HepG2 (cell line): ENCODE measurements around the gene PSKH1. TPM values are rescaled to one million over a fixed set of nuclear protein-coding genes. Genes with fewer than 3 reads are reported as not detected.

Source experiments
- HNF4G ChIP-seq, 2 experiments: sonication (generic) in 1 of 2; formaldehyde crosslinking in 1 of 2; IDR thresholded peaks; 2 replicates each; pipeline versions ENCODE4 v1.4.0 to v1.6.1; 2011 to 2020; ENCODE audit warnings: borderline replicate concordance in 2 of 2, low read depth in 2 of 2, mild to moderate bottlenecking in 2 of 2, low read length in 1 of 2, missing genetic modification reagents in 1 of 2, moderate library complexity in 1 of 2
- MED1 ChIP-seq: sonication (generic); formaldehyde crosslinking; IDR thresholded peaks from 2 replicates; pipeline ENCODE4 v1.4.0; 2020; ENCODE audit warnings: missing genetic modification reagents
- MXI1 ChIP-seq: IDR thresholded peaks from 3 replicates; pipeline ENCODE4 v1.6.1; 2012; ENCODE audit warnings: low read depth, low read length, inconsistent platforms, borderline replicate concordance
- MYC ChIP-seq: sonication (generic); formaldehyde crosslinking; IDR thresholded peaks from 2 replicates; pipeline ENCODE4 v1.9.0; 2021; ENCODE audit warnings: missing genetic modification reagents, borderline replicate concordance
- NFIB ChIP-seq: sonication (generic); formaldehyde crosslinking; IDR thresholded peaks from 2 replicates; pipeline ENCODE4 v1.9.0; 2021; ENCODE audit warnings: missing genetic modification reagents, mild to moderate bottlenecking, borderline replicate concordance
- NFYB ChIP-seq: sonication (generic); formaldehyde crosslinking; IDR thresholded peaks from 2 replicates; pipeline ENCODE4 v1.4.0; 2020; ENCODE audit warnings: missing genetic modification reagents
- YEATS4 ChIP-seq: sonication (generic); formaldehyde crosslinking; IDR thresholded peaks from 2 replicates; pipeline ENCODE4 v1.4.0; 2020; ENCODE audit warnings: missing genetic modification reagents, borderline replicate concordance
- ZNF619 ChIP-seq: sonication (generic); formaldehyde crosslinking; IDR thresholded peaks from 2 replicates; pipeline ENCODE4 v1.4.0; 2020; ENCODE audit warnings: mild to moderate bottlenecking, missing genetic modification reagents
- ZNF644 ChIP-seq: IDR thresholded peaks from 2 replicates; pipeline ENCODE4 v1.6.1; 2016; ENCODE audit warnings: low read depth
- polyA plus RNA-seq, 8 experiments: library from polyadenylated mRNA; depleted of rRNA in 3 of 8; stranded (reverse) in 7 of 8; unstranded in 1 of 8; fragments of >200 nt; fragmentation: Illumina TruSeq in 4 of 8; extraction: Trizol in 4 of 8; gene quantifications; 2 replicates each; pipeline versions ENCODE4 v1.2.1 to v1.2.3, GENCODE V29; 2011 to 2016; ENCODE audit warnings: low read depth in 4 of 8, missing spikeins in 1 of 8, mixed read lengths in 1 of 8; ENCODE audit not compliant: insufficient read depth in 1 of 8
- total RNA-seq, 5 experiments: library from RNA; depleted of rRNA; stranded (reverse); fragments of >200 nt; fragmentation: Illumina TruSeq; extraction: Trizol; gene quantifications; 2 replicates each; pipeline ENCODE4 v1.2.3, GENCODE V29; 2016; ENCODE audit warnings: low read depth in 1 of 5
- TF ChIP-seq, protein P1 (sequence below): sonication (generic); formaldehyde crosslinking; IDR thresholded peaks from 2 replicates; pipeline ENCODE4 v1.9.0; 2022; ENCODE audit warnings: missing genetic modification reagents, mild to moderate bottlenecking, borderline replicate concordance
- TF ChIP-seq, protein P2 (sequence below): IDR thresholded peaks from 2 replicates; pipeline ENCODE4 v1.6.1; 2016; ENCODE audit warnings: missing compliant biosample characterization, missing genetic modification reagents, borderline replicate concordance
- TF ChIP-seq, protein P3 (sequence below): sonication (generic); formaldehyde crosslinking; IDR thresholded peaks from 2 replicates; pipeline ENCODE4 v1.8.0; 2022; ENCODE audit warnings: mild to moderate bottlenecking, missing genetic modification reagents; ENCODE audit not compliant: insufficient replicate concordance
- TF ChIP-seq, protein P4 (sequence below): IDR thresholded peaks from 2 replicates; pipeline ENCODE4 v1.6.1; 2016; ENCODE audit warnings: mild to moderate bottlenecking
- TF ChIP-seq, protein P5 (sequence below): IDR thresholded peaks from 2 replicates; pipeline ENCODE4 v1.6.1; 2016; ENCODE audit warnings: low read depth
- TF ChIP-seq, protein P6 (sequence below): sonication (generic); formaldehyde crosslinking; IDR thresholded peaks from 2 replicates; pipeline ENCODE4 v1.5.1; 2020; ENCODE audit warnings: mild to moderate bottlenecking, missing genetic modification reagents, moderate library complexity
- TF ChIP-seq, protein P7 (sequence below): sonication (generic); formaldehyde crosslinking; IDR thresholded peaks from 2 replicates; pipeline ENCODE4 v1.5.0; 2020; ENCODE audit warnings: mild to moderate bottlenecking, low read depth, missing genetic modification reagents, borderline replicate concordance

PSKH1 gene
- total and polyA plus RNA-seq, 2 of the 13 experiments (the other 11 are each of a cell fraction or from before 2014, with no cell fraction given), result 8.4 to 19.1 TPM

DNA sequence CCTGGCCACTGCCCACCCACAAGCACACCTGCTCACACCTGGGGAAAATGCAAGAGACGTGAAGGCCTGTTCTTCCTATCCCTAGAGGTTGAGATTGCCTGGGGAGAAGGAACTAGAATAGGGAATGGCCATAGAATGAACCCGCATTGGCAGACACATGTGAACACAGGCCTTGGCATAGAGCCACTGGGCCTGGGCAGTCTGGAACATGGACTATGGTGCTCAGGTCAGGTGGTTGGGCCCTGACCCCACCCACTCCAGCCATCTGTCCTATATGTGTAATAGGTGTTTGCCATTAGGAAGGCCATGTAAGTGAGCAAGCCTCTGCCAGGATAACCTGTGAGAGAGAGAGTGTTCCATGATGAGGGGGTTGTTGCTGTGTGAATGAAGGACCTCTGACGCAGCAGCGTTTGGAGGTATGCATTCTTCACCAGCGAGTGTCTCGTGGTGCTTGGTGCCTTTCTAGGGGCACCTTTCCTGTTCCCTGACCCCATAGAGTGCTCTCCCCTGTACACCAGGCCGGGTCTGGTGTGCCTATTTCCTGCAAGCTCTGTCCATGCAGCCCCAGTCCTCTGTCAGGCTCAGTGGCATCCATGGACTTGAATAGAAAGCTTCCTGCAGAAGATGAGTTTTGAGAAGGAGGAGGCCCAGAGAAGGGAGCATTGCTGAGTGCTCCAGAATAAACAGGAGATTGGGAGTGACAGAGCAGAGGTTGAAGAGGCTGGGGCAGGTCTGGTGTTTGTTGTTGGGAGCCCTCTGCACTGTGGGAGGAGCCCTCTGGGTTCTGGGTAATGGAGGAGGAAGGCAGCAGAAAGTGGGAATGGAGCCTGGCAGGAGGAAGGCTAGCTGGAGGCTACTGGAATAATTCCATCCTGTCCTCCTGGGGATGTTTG is 23.0 kb downstream of the PSKH1 start (continued):
- TF ChIP-seq HNF4G (IDR thresholded peaks at IDR 0.05; ENCODE audit: borderline replicate concordance, low read depth, low read length) (0 out of 2 replicates have a peak, but pooled peaks have one; percentile 11), HNF4G (CRISPR knock-in tag; IDR thresholded peaks at IDR 0.05; ENCODE audit: borderline replicate concordance, low read depth) (no peak), ZNF644 (CRISPR knock-in tag) (no peak), MED1 (CRISPR knock-in tag) (no peak), ZNF619 (no peak), YEATS4 (CRISPR knock-in tag) (no peak), MXI1 (peak; percentile 15; the same call in 1 of the 3 replicates), NFIB (CRISPR knock-in tag) (no peak), MYC (CRISPR knock-in tag) (0 out of 2 replicates have a peak, but pooled peaks have one; percentile 22), NFYB (CRISPR knock-in tag) (no peak)
- TF ChIP-seq, protein P1, sequence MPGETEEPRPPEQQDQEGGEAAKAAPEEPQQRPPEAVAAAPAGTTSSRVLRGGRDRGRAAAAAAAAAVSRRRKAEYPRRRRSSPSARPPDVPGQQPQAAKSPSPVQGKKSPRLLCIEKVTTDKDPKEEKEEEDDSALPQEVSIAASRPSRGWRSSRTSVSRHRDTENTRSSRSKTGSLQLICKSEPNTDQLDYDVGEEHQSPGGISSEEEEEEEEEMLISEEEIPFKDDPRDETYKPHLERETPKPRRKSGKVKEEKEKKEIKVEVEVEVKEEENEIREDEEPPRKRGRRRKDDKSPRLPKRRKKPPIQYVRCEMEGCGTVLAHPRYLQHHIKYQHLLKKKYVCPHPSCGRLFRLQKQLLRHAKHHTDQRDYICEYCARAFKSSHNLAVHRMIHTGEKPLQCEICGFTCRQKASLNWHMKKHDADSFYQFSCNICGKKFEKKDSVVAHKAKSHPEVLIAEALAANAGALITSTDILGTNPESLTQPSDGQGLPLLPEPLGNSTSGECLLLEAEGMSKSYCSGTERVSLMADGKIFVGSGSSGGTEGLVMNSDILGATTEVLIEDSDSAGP (CRISPR knock-in tag), result peak; percentile 40; the same call in 1 of the 2 replicates
- TF ChIP-seq, protein P2, sequence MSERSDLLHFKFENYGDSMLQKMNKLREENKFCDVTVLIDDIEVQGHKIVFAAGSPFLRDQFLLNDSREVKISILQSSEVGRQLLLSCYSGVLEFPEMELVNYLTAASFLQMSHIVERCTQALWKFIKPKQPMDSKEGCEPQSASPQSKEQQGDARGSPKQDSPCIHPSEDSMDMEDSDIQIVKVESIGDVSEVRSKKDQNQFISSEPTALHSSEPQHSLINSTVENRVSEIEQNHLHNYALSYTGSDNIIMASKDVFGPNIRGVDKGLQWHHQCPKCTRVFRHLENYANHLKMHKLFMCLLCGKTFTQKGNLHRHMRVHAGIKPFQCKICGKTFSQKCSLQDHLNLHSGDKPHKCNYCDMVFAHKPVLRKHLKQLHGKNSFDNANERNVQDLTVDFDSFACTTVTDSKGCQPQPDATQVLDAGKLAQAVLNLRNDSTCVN (CRISPR knock-in tag), result peak; percentile 14; the same call in 1 of the 2 replicates
- TF ChIP-seq, protein P3, sequence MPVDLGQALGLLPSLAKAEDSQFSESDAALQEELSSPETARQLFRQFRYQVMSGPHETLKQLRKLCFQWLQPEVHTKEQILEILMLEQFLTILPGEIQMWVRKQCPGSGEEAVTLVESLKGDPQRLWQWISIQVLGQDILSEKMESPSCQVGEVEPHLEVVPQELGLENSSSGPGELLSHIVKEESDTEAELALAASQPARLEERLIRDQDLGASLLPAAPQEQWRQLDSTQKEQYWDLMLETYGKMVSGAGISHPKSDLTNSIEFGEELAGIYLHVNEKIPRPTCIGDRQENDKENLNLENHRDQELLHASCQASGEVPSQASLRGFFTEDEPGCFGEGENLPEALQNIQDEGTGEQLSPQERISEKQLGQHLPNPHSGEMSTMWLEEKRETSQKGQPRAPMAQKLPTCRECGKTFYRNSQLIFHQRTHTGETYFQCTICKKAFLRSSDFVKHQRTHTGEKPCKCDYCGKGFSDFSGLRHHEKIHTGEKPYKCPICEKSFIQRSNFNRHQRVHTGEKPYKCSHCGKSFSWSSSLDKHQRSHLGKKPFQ (CRISPR knock-in tag), result no peak
- TF ChIP-seq, protein P4, sequence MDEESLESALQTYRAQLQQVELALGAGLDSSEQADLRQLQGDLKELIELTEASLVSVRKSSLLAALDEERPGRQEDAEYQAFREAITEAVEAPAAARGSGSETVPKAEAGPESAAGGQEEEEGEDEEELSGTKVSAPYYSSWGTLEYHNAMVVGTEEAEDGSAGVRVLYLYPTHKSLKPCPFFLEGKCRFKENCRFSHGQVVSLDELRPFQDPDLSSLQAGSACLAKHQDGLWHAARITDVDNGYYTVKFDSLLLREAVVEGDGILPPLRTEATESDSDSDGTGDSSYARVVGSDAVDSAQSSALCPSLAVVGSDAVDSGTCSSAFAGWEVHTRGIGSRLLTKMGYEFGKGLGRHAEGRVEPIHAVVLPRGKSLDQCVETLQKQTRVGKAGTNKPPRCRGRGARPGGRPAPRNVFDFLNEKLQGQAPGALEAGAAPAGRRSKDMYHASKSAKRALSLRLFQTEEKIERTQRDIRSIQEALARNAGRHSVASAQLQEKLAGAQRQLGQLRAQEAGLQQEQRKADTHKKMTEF (CRISPR knock-in tag), result no peak
- TF ChIP-seq, protein P5, sequence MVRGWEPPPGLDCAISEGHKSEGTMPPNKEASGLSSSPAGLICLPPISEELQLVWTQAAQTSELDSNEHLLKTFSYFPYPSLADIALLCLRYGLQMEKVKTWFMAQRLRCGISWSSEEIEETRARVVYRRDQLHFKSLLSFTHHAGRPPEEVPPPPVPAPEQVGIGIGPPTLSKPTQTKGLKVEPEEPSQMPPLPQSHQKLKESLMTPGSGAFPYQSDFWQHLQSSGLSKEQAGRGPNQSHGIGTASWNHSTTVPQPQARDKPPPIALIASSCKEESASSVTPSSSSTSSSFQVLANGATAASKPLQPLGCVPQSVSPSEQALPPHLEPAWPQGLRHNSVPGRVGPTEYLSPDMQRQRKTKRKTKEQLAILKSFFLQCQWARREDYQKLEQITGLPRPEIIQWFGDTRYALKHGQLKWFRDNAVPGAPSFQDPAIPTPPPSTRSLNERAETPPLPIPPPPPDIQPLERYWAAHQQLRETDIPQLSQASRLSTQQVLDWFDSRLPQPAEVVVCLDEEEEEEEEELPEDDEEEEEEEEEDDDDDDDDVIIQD (CRISPR knock-in tag), result no peak
- TF ChIP-seq, protein P6, sequence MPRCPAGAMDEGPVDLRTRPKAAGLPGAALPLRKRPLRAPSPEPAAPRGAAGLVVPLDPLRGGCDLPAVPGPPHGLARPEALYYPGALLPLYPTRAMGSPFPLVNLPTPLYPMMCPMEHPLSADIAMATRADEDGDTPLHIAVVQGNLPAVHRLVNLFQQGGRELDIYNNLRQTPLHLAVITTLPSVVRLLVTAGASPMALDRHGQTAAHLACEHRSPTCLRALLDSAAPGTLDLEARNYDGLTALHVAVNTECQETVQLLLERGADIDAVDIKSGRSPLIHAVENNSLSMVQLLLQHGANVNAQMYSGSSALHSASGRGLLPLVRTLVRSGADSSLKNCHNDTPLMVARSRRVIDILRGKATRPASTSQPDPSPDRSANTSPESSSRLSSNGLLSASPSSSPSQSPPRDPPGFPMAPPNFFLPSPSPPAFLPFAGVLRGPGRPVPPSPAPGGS, result no peak
- TF ChIP-seq, protein P7, sequence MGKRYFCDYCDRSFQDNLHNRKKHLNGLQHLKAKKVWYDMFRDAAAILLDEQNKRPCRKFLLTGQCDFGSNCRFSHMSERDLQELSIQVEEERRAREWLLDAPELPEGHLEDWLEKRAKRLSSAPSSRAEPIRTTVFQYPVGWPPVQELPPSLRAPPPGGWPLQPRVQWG (CRISPR knock-in tag), result no peak
